Hepatocyte (in vitro differentiated cells): ENCODE measurements around the gene DOLPP1.

Experiments
- CTCF ChIP-seq: fragments of 200-600 bp; sonication (generic); IDR thresholded peaks from 2 replicates; pipeline ENCODE4 v1.5.1; 2016; ENCODE audit warnings: antibody characterized with exemption, mild to moderate bottlenecking; ENCODE audit not compliant: poor library complexity
- EZH2 ChIP-seq: fragments of 200-600 bp; sonication (generic); IDR thresholded peaks from 2 replicates; pipeline ENCODE4 v1.6.1; 2016; ENCODE audit warnings: antibody characterized with exemption, mild to moderate bottlenecking, borderline replicate concordance

GRCh38 chr9:129069862-129070641 lies 10.9 kb upstream of the DOLPP1 start:
- no peak for TF ChIP-seq CTCF
- no peak for TF ChIP-seq EZH2
